Heart right ventricle (tissue), 16 donors: Measurements from ENCODE around the gene FLAD1. TPM values are rescaled to one million over a fixed set of nuclear protein-coding genes. Genes with fewer than 3 reads are reported as not detected.

Source experiments
- ATAC-seq, 8 donors: fragments of 200-7000 bp; cut with Tn5 transposase; one replicate each; pipeline ENCODE4 v1.9.1; 2020; ENCODE audit warnings: mild to moderate bottlenecking in 8 of 8, moderate library complexity in 8 of 8, moderate number of reproducible peaks in 1 of 8
- DNase-seq, 2 donors: peaks; one replicate each; pipeline ENCODE4 v3.0.0-alpha.2; 2020
- H3K27ac ChIP-seq, 10 donors: fragments of 200-600 bp; sonication (generic) in 2 of 10; one replicate each; pipeline versions ENCODE4 v1.5.0 to v1.8.0; 2020 to 2022; ENCODE audit warnings: mild to moderate bottlenecking in 3 of 10
- H3K27me3 ChIP-seq, 7 donors: fragments of 200-600 bp; one replicate each; pipeline ENCODE4 v1.8.0; 2021 to 2022; ENCODE audit warnings: mild to moderate bottlenecking in 2 of 7
- H3K36me3 ChIP-seq, 9 donors: fragments of 200-600 bp; sonication (generic) in 1 of 9; one replicate each; pipeline versions ENCODE4 v1.5.0 to v1.8.0; 2020 to 2022; ENCODE audit warnings: mild to moderate bottlenecking in 2 of 9
- H3K4me1 ChIP-seq, 9 donors: fragments of 200-600 bp; sonication (generic) in 1 of 9; one replicate each; pipeline versions ENCODE4 v1.5.0 to v1.8.0; 2020 to 2022; ENCODE audit warnings: mild to moderate bottlenecking in 4 of 9
- H3K4me3 ChIP-seq, 10 donors: fragments of 200-600 bp; sonication (generic) in 2 of 10; one replicate each; pipeline versions ENCODE4 v1.5.0 to v1.8.0; 2020 to 2022; ENCODE audit warnings: mild to moderate bottlenecking in 7 of 10, moderate library complexity in 2 of 10
- H3K9me3 ChIP-seq, 11 donors: fragments of 200-600 bp in 10 of 11; sonication (generic) in 2 of 11; one replicate each; pipeline versions ENCODE4 v1.5.0 to v1.8.0; 2013 to 2022; ENCODE audit warnings: mild to moderate bottlenecking in 2 of 11, control low read depth in 1 of 11, moderate library complexity in 1 of 11
- CTCF ChIP-seq, 9 donors: fragments of 200-600 bp; sonication (generic) in 2 of 9; IDR thresholded peaks; one replicate each; pipeline versions ENCODE4 v1.5.0 to v1.8.0; 2021 to 2022; ENCODE audit warnings: antibody characterized with exemption in 9 of 9, mild to moderate bottlenecking in 5 of 9, moderate library complexity in 1 of 9
- WGBS, 2 donors: extraction: QIAGEN DNeasy Blood & Tissue Kit; methylation state at CpG; one replicate each; pipeline ENCODE4 v1.1.7; 2013; ENCODE audit warnings: inconsistent platforms in 1 of 2; 5-methylcytosine and 5-hydroxymethylcytosine counted together
- intact Hi-C, 10 donors: fragments of 100-400 bp; cut with DNase I; formaldehyde crosslinking; loops; one replicate each; pipeline versions ENCODE4 v1.11.1 to v1.14.2; 2022
- polyA plus RNA-seq, 2 donors: library from polyadenylated mRNA; stranded (reverse); fragments of 200-250 nt; gene quantifications; one replicate each; pipeline ENCODE4 v1.2.3, GENCODE V29; 2013
- total RNA-seq, 10 donors: library from RNA; stranded (reverse); fragmentation: NEBNext Ultra II Directional in 3 of 10; extraction: Animal tissue kit (Norgen Biotek cat#: 25700) in 3 of 10; gene quantifications; one replicate each; pipeline versions ENCODE4 v1.2.1 to v1.2.4, GENCODE V29; 2021 to 2023
- donor health status: Arrhythmogenic right ventricular cardiomyopathy.
- donor health status: ischemic (EF 13 %, LVEDD 7.1; RV severe dilation, severe dysfunction).
- donor health status: healthy with polysubstance abuse.
- donor health status: DM: no; HTN: yes; CAD: no.
- donor health status: DM: no; HTN: no; CAD: no.
- donor health status: ischemic (EF 25% LVEDD 6.9; RV normal size, moderate dysfunction).
- donor health status: ischemic (EF 25% LVEDD 5.7; RV mildly dilated, moderate dysfunction).
- donor health status: healthy.
- donor health status: DM: yes; HTN: yes; CAD: no.
- donor health status: Ischemic cardiomyopathy.
- donor health status: ischemic (EF 35%, LVEDD 5.7; RV mildly dilated, moderate dysfunction).
- donor health status: nonischemic (EF 11% LVEDD 7.7; RV severe dilation, severe dysfunction).
- donor health status: DM: yes; HTN: yes; CAD: no.
- donor health status: PGD.
- donor health status: ischemic (EF 29% LVEDD 5.4; RV normal size, mild dysfunction).
- donor health status: nonischemic (EF 23%, LVEDD 6.1; RV moderate dilation, normal function).

Gene FLAD1
- total and polyA plus RNA-seq, 12 donors: 20.1 to 41.6 (median 25.0) TPM

DNA sequence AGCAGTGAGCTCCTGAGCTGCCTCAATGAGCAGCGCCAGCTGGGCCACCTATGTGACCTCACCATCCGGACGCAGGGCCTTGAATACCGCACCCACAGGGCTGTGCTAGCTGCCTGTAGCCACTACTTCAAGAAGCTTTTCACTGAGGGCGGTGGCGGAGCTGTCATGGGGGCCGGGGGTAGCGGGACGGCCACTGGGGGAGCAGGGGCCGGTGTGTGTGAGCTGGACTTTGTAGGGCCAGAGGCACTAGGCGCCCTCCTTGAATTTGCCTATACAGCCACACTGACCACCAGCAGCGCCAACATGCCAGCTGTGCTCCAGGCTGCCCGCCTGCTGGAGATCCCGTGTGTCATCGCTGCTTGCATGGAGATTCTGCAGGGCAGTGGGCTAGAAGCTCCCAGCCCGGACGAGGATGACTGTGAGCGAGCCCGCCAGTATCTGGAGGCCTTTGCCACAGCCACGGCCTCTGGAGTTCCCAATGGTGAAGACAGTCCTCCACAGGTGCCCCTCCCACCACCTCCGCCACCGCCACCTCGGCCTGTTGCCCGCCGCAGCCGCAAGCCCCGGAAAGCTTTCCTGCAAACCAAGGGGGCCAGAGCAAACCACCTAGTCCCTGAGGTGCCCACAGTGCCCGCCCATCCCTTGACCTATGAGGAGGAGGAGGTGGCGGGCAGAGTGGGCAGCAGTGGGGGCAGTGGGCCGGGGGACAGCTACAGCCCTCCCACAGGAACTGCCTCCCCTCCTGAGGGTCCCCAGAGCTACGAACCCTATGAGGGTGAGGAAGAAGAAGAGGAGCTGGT lies 31.8 kb downstream of the FLAD1 start:
- WGBS, 2 donors: 93 to 96% methylated on average over 31 of the region's 31 CpGs
- no peaks in the 10 kb centered on the region for H3K27me3 ChIP-seq
- H3K36me3 ChIP-seq: peaks cover 0 to 35% (median 9%) of the 10 kb centered on the region in 9 donors
- H3K4me3 ChIP-seq: no peak overlapping the region
- intact Hi-C loops: loop anchor here in 6 of 10 donors (5.0 to 10.0 kb wide), 6 partner anchors 37 to 60 kb away; partner anchors contain the start of genes PBXIP1 (in 2 of the 6), ADAM15 (in 1 of the 6), CKS1B (in 1 of the 6) and PYGO2 (in 1 of the 6)
- peaks cover 12 to 77% (median 42%) of the 10 kb centered on the region in 9 donors for H3K4me1 ChIP-seq
- ATAC-seq: no peak
- TF ChIP-seq CTCF (IDR thresholded peaks at IDR 0.05): no peak
- no peaks in the 10 kb centered on the region for H3K9me3 ChIP-seq
- H3K27ac ChIP-seq: peak overlapping the region in 1 of 10 donors; percentile 40
- no peak for DNase-seq

- Histone ChIP-seq H3K36me3 (peaks cover 0 to 35% (median 9%) of the 10 kb centered on the region in 9 donors), H3K9me3 (no peaks in the 10 kb centered on the region), H3K4me3 (no peak overlapping the region), H3K4me1 (peaks cover 12 to 70% (median 41%) of the 10 kb centered on the region in 9 donors), H3K27me3 (no peaks in the 10 kb centered on the region), H3K27ac (peak overlapping the region in 3 of 10 donors; percentile 40 to 87 (median 83))
- DNase-seq (no peak), ATAC-seq (no peak)
- WGBS, 2 donors: 88 to 89% methylated on average over 16 of the region's 16 CpGs
- no peak for TF ChIP-seq CTCF (IDR thresholded peaks at IDR 0.05)
- intact Hi-C loops: loop anchor here in 7 of 10 donors (2.0 to 10.0 kb wide), 7 partner anchors 37 to 61 kb away; partner anchors contain the start of genes PBXIP1 (in 2 of the 7), PYGO2 (in 2 of the 7), ADAM15 (in 1 of the 7) and CKS1B (in 1 of the 7)
These were observed 32.5 kb downstream of the FLAD1 start for GRCh38 chr1:155015527-155016230.

- no peak for TF ChIP-seq CTCF (IDR thresholded peaks at IDR 0.05)
- Histone ChIP-seq H3K27ac (peak overlapping the region; percentile 78 to 91 (median 85)), H3K36me3 (peaks cover 0 to 35% (median 9%) of the 10 kb centered on the region in 9 donors), H3K4me1 (peaks cover 12 to 63% (median 36%) of the 10 kb centered on the region in 9 donors), H3K9me3 (no peaks in the 10 kb centered on the region), H3K4me3 (no peak overlapping the region), H3K27me3 (no peaks in the 10 kb centered on the region)
- no peak for DNase-seq
- intact Hi-C loops: loop anchor here in 7 of 10 donors (2.0 to 10.0 kb wide), 7 partner anchors 36 to 62 kb away; partner anchors contain the start of genes PBXIP1 (in 2 of the 7), PYGO2 (in 2 of the 7), ADAM15 (in 1 of the 7) and CKS1B (in 1 of the 7)
- ATAC-seq: peak in 1 of 8 donors; percentile 6
- WGBS, 2 donors: 89 to 94% methylated on average over 26 of the region's 26 CpGs
These were observed 33.2 kb downstream of the FLAD1 start for GRCh38 chr1:155016231-155016831.
